Epithelial cell of proximal tubule (primary cell): ENCODE data around the gene LRRFIP1. TPM values are rescaled to one million over a fixed set of nuclear protein-coding genes. Genes with fewer than 3 reads are reported as not detected.

Source experiments
- DNase-seq: peaks from one replicate; pipeline ENCODE4 v3.0.0-alpha.2; 2011; ENCODE audit warnings: low read depth
- H3K4me3 ChIP-seq: 2 replicates; pipeline ENCODE4 v1.5.1; 2011; ENCODE audit warnings: low read depth, mild to moderate bottlenecking, low read length
- CTCF ChIP-seq: conservative IDR thresholded peaks from 2 replicates; pipeline ENCODE4 v1.5.1; 2012; ENCODE audit warnings: low read depth, mild to moderate bottlenecking, low read length
- total RNA-seq: library from RNA; depleted of rRNA; stranded (reverse); fragments of >200 nt; gene quantifications from 2 replicates; pipeline ENCODE4 v1.2.3, GENCODE V29; 2015

Gene LRRFIP1
- total RNA-seq, 1 donor from 2014 or later = 69.0 TPM

- no peak overlapping the region for H3K4me3 ChIP-seq
- TF ChIP-seq CTCF = no peak
- no peak for DNase-seq
Observed at GRCh38 chr2:237735798-237736197, 108.4 kb downstream of the LRRFIP1 start.

GRCh38 chr2:237736783-237737182 is 109.4 kb downstream of the LRRFIP1 start:
- H3K4me3 ChIP-seq = no peak overlapping the region
- no peak for TF ChIP-seq CTCF
- DNase-seq = no peak

- no peak overlapping the region for H3K4me3 ChIP-seq
- DNase-seq = no peak
- TF ChIP-seq CTCF = no peak
Observed at GRCh38 chr2:237737196-237737865, 109.9 kb downstream of the LRRFIP1 start.

- no peak for DNase-seq
- no peak overlapping the region for H3K4me3 ChIP-seq
- no peak for TF ChIP-seq CTCF
Observed at GRCh38 chr2:237738255-237738654, 110.9 kb downstream of the LRRFIP1 start.

GRCh38 chr2:237739101-237739500 is 111.7 kb downstream of the LRRFIP1 start:
- no peak for TF ChIP-seq CTCF
- DNase-seq = no peak

GRCh38 chr2:237742191-237742590 is 114.8 kb downstream of the LRRFIP1 start:
- no peak overlapping the region for H3K4me3 ChIP-seq
- DNase-seq = no peak
- no peak for TF ChIP-seq CTCF

More at GRCh38 chr2:237739101-237739500, 111.7 kb downstream of the LRRFIP1 start:
- H3K4me3 ChIP-seq = no peak overlapping the region

- TF ChIP-seq CTCF = no peak
- no peak overlapping the region for H3K4me3 ChIP-seq
- DNase-seq = no peak
Observed at GRCh38 chr2:237742614-237743013, 115.2 kb downstream of the LRRFIP1 start.
